HG03280 (cell line): ENCODE results near the gene OSBPL10.
A peak's percentile ranks its signal among the peaks of the same experiment; 100 is the strongest.

Experiments used
- ATAC-seq: cut with Tn5 transposase; IDR thresholded peaks from one replicate; pipeline ENCODE4 v1.9.1; 2021; ENCODE audit warnings: mild to moderate bottlenecking, moderate library complexity; ENCODE audit not compliant: unreplicated experiment

Gene OSBPL10

GRCh38 chr3:31636049-31636448, 345.0 kb downstream of the OSBPL10 start:
- ATAC-seq = no peak

GRCh38 chr3:31635545-31635944, 345.5 kb downstream of the OSBPL10 start:
- ATAC-seq = no peak

GRCh38 chr3:31634476-31634875, 346.6 kb downstream of the OSBPL10 start:
- ATAC-seq = no peak

- no peak for ATAC-seq
Measured at GRCh38 chr3:31629054-31629453, 352.0 kb downstream of the OSBPL10 start.

GRCh38 chr3:31625358-31625757, 355.7 kb downstream of the OSBPL10 start:
- ATAC-seq = no peak

GRCh38 chr3:31624083-31624709, 356.9 kb downstream of the OSBPL10 start:
- peak; percentile 43 for ATAC-seq

GRCh38 chr3:31622636-31623288, 358.3 kb downstream of the OSBPL10 start:
- peak; percentile 58 for ATAC-seq

GRCh38 chr3:31621314-31621713, 359.7 kb downstream of the OSBPL10 start:
- ATAC-seq = no peak

- no peak for ATAC-seq
Measured at GRCh38 chr3:31620656-31621055, 360.4 kb downstream of the OSBPL10 start.

GRCh38 chr3:31616711-31617110, 364.4 kb downstream of the OSBPL10 start:
- no peak for ATAC-seq

- no peak for ATAC-seq
Measured at GRCh38 chr3:31615071-31615875, 365.8 kb downstream of the OSBPL10 start.

- no peak for ATAC-seq
Measured at GRCh38 chr3:31614162-31614921, 366.7 kb downstream of the OSBPL10 start.

- no peak for ATAC-seq
Measured at GRCh38 chr3:31613654-31614053, 367.4 kb downstream of the OSBPL10 start.

GRCh38 chr3:31613177-31613576, 367.9 kb downstream of the OSBPL10 start:
- ATAC-seq = no peak
